ENCODE data around the gene PIGO.

The PIGO gene

GRCh38 chr9:35073279-35073612 lies 23.1 kb downstream of the PIGO start:
- Histone ChIP-seq H3K9me3 (ENCODE audit: low read length) (no peaks in the 10 kb centered on the region), H3K4me3 (ENCODE audit: low read length) (no peak overlapping the region), H3K36me3 (ENCODE audit: insufficient read depth, low read length) (peaks cover 48% of the 10 kb centered on the region), H3K4me1 (ENCODE audit: insufficient read depth, low read length) (peaks cover 26% of the 10 kb centered on the region), H2AFZ (ENCODE audit: low read depth, low read length) (no peak overlapping the region), H3K27me3 (ENCODE audit: insufficient read depth, low read length) (no peaks in the 10 kb centered on the region)

- Histone ChIP-seq H3K9me3 (ENCODE audit: low read length) (no peaks in the 10 kb centered on the region), H3K36me3 (ENCODE audit: insufficient read depth, low read length) (peaks cover 53% of the 10 kb centered on the region), H3K4me3 (ENCODE audit: low read length) (peak within 1 kb of the TSS; percentile 95), H2AFZ (ENCODE audit: low read depth, low read length) (peak within 1 kb of the TSS; percentile 27), H3K4me1 (ENCODE audit: insufficient read depth, low read length) (peaks cover 21% of the 10 kb centered on the region), H3K27me3 (ENCODE audit: insufficient read depth, low read length) (no peaks in the 10 kb centered on the region)
Measured at GRCh38 chr9:35072461-35073278, 23.7 kb downstream of the PIGO start, which contains the start of gene VCP. VCP (minus strand) TSS chr9:35072625; CDS start chr9:35072353, 272 bp downstream.

GRCh38 chr9:35071814-35072460 lies 24.5 kb downstream of the PIGO start:
- Histone ChIP-seq H3K27me3 (ENCODE audit: insufficient read depth, low read length) (no peaks in the 10 kb centered on the region), H3K9me3 (ENCODE audit: low read length) (no peaks in the 10 kb centered on the region), H3K4me3 (ENCODE audit: low read length) (peak overlapping the region; percentile 95), H3K36me3 (ENCODE audit: insufficient read depth, low read length) (peaks cover 59% of the 10 kb centered on the region), H2AFZ (ENCODE audit: low read depth, low read length) (peak overlapping the region; percentile 27), H3K4me1 (ENCODE audit: insufficient read depth, low read length) (peaks cover 21% of the 10 kb centered on the region)

GRCh38 chr9:35070823-35071813 lies 25.3 kb downstream of the PIGO start:
- H3K4me1 ChIP-seq (ENCODE audit: insufficient read depth, low read length) = peaks cover 21% of the 10 kb centered on the region
- H3K9me3 ChIP-seq (ENCODE audit: low read length) = no peaks in the 10 kb centered on the region
- H3K4me3 ChIP-seq (ENCODE audit: low read length) = peak overlapping the region; percentile 95
- no peak overlapping the region for H2AFZ ChIP-seq (ENCODE audit: low read depth, low read length)
- H3K36me3 ChIP-seq (ENCODE audit: insufficient read depth, low read length) = peaks cover 58% of the 10 kb centered on the region
- no peaks in the 10 kb centered on the region for H3K27me3 ChIP-seq (ENCODE audit: insufficient read depth, low read length)

GRCh38 chr9:35069020-35069419 lies 27.4 kb downstream of the PIGO start:
- peaks cover 21% of the 10 kb centered on the region for H3K4me1 ChIP-seq (ENCODE audit: insufficient read depth, low read length)
- H2AFZ ChIP-seq (ENCODE audit: low read depth, low read length) = no peak overlapping the region
- no peaks in the 10 kb centered on the region for H3K27me3 ChIP-seq (ENCODE audit: insufficient read depth, low read length)
- no peaks in the 10 kb centered on the region for H3K9me3 ChIP-seq (ENCODE audit: low read length)
- no peak overlapping the region for H3K4me3 ChIP-seq (ENCODE audit: low read length)
- H3K36me3 ChIP-seq (ENCODE audit: insufficient read depth, low read length) = peaks cover 55% of the 10 kb centered on the region

GRCh38 chr9:35067056-35067455 lies 29.3 kb downstream of the PIGO start:
- H3K4me1 ChIP-seq (ENCODE audit: insufficient read depth, low read length) = peaks cover 13% of the 10 kb centered on the region
- no peaks in the 10 kb centered on the region for H3K9me3 ChIP-seq (ENCODE audit: low read length)
- no peaks in the 10 kb centered on the region for H3K27me3 ChIP-seq (ENCODE audit: insufficient read depth, low read length)
- no peak overlapping the region for H2AFZ ChIP-seq (ENCODE audit: low read depth, low read length)
- H3K4me3 ChIP-seq (ENCODE audit: low read length) = no peak overlapping the region
- H3K36me3 ChIP-seq (ENCODE audit: insufficient read depth, low read length) = peaks cover 68% of the 10 kb centered on the region

GRCh38 chr9:35060548-35061207 lies 35.7 kb downstream of the PIGO start:
- Histone ChIP-seq H3K4me3 (ENCODE audit: low read length) (no peak overlapping the region), H3K27me3 (ENCODE audit: insufficient read depth, low read length) (no peaks in the 10 kb centered on the region), H2AFZ (ENCODE audit: low read depth, low read length) (no peak overlapping the region), H3K9me3 (ENCODE audit: low read length) (peaks cover 2% of the 10 kb centered on the region), H3K36me3 (ENCODE audit: insufficient read depth, low read length) (peaks cover 98% of the 10 kb centered on the region), H3K4me1 (ENCODE audit: insufficient read depth, low read length) (no peaks in the 10 kb centered on the region)

- peaks cover 98% of the 10 kb centered on the region for H3K36me3 ChIP-seq (ENCODE audit: insufficient read depth, low read length)
- no peak overlapping the region for H3K4me3 ChIP-seq (ENCODE audit: low read length)
- H3K27me3 ChIP-seq (ENCODE audit: insufficient read depth, low read length) = no peaks in the 10 kb centered on the region
- H3K9me3 ChIP-seq (ENCODE audit: low read length) = peaks cover 2% of the 10 kb centered on the region
- H3K4me1 ChIP-seq (ENCODE audit: insufficient read depth, low read length) = no peaks in the 10 kb centered on the region
- H2AFZ ChIP-seq (ENCODE audit: low read depth, low read length) = no peak overlapping the region
Measured at GRCh38 chr9:35059438-35059837, 37.0 kb downstream of the PIGO start.

GRCh38 chr9:35057271-35057620 lies 39.1 kb downstream of the PIGO start:
- Histone ChIP-seq H3K9me3 (ENCODE audit: low read length) (peaks cover 4% of the 10 kb centered on the region), H3K4me1 (ENCODE audit: insufficient read depth, low read length) (no peaks in the 10 kb centered on the region), H3K27me3 (ENCODE audit: insufficient read depth, low read length) (no peaks in the 10 kb centered on the region), H3K4me3 (ENCODE audit: low read length) (no peak overlapping the region), H2AFZ (ENCODE audit: low read depth, low read length) (no peak overlapping the region), H3K36me3 (ENCODE audit: insufficient read depth, low read length) (peaks cover 90% of the 10 kb centered on the region)

GRCh38 chr9:35056571-35057270 lies 39.7 kb downstream of the PIGO start:
- H3K36me3 ChIP-seq (ENCODE audit: insufficient read depth, low read length) = peaks cover 90% of the 10 kb centered on the region
- no peak overlapping the region for H2AFZ ChIP-seq (ENCODE audit: low read depth, low read length)
- no peaks in the 10 kb centered on the region for H3K4me1 ChIP-seq (ENCODE audit: insufficient read depth, low read length)
- H3K27me3 ChIP-seq (ENCODE audit: insufficient read depth, low read length) = no peaks in the 10 kb centered on the region
- peaks cover 4% of the 10 kb centered on the region for H3K9me3 ChIP-seq (ENCODE audit: low read length)
- H3K4me3 ChIP-seq (ENCODE audit: low read length) = no peak overlapping the region

GRCh38 chr9:35054871-35055644 lies 41.3 kb downstream of the PIGO start:
- H3K9me3 ChIP-seq (ENCODE audit: low read length) = peaks cover 2% of the 10 kb centered on the region
- no peaks in the 10 kb centered on the region for H3K27me3 ChIP-seq (ENCODE audit: insufficient read depth, low read length)
- no peaks in the 10 kb centered on the region for H3K4me1 ChIP-seq (ENCODE audit: insufficient read depth, low read length)
- peaks cover 88% of the 10 kb centered on the region for H3K36me3 ChIP-seq (ENCODE audit: insufficient read depth, low read length)
- H3K4me3 ChIP-seq (ENCODE audit: low read length) = no peak overlapping the region
- no peak overlapping the region for H2AFZ ChIP-seq (ENCODE audit: low read depth, low read length)

Data from neuron (in vitro differentiated cells).